NCI-H1048 (cell line): ENCODE results near the gene AK4.
"Not testable (repeated sequence)": the region's sequence is repeated elsewhere in the genome, so short reads cannot be mapped to it uniquely, and the experiment has no call there.

ENCODE experiments used
- DNase-seq: peaks from one replicate; lab custom pipeline; 2025; lab: John Stamatoyannopoulos, UW

The AK4 gene

DNA sequence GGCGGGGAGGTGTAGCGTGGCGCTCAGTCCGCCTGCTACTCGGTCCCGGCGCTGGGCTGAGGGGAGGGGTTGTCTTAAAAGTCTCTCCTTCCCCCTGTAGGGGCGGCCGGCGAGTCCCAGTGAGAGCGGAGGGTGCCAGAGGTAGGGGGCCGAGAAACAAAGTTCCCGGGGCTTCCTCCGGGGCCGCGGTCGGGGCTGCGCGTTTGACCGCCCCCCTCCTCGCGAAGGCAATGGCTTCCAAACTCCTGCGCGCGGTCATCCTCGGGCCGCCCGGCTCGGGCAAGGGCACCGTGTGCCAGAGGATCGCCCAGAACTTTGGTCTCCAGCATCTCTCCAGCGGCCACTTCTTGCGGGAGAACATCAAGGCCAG lies at the start of gene AK4:
Gene AK4 (plus strand): TSS at position 26 of the 370 bp plus-strand sequence. CDS start 205 bp downstream, at position 231.
- not testable (repeated sequence) for DNase-seq

DNA sequence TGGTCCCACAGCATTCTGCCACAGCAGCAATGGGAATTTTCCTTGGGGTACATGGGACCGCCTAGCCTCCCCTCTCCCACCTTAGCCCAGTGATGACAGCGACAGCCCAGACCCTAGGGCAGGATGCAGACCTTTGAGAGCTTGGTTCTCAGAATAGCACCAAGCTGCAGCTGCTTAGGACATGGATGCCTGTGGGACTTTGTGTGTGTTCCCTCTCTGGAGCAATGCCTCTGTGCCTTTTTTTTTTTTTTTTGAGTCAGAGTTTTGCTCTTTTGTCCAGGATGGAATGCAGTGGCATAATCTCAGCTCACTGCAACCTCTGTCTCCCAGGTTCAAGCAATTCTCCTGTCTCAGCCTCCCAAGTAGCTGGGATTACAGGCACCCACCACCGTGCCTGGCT lies 44.2 kb upstream of the AK4 start:
- DNase-seq, result no peak

DNA sequence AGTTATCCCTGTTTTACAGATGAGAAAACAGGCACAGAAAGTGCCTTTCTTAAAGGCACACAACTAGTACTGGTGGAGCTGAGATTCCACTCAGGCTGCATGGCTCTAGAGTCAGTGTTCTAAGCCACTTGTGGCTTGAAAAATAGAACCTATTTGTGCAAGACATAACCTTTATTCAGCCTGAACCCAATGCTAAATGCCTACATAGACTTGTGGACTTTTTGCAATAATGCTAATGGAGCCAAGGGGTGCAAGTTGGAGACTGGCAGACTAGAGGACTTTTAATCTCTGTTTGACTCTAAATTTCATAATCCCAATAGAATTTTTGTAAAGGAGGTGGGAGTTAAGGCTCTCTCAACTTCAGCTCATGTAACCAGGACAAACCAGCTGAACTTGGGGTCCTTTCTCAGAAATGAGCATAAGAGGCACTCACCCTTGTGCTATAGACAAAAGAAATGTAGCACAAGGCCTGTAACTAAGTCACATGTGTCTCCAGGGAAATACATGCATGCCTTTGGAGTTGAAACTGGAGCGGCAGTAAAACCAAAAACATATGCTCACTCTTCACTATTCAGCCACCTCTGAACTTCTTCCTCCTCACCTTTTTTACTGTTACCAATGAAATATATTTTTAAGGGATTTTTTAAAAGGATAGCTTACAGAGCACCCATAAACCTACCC lies 43.0 kb upstream of the AK4 start:
- no peak for DNase-seq

DNA sequence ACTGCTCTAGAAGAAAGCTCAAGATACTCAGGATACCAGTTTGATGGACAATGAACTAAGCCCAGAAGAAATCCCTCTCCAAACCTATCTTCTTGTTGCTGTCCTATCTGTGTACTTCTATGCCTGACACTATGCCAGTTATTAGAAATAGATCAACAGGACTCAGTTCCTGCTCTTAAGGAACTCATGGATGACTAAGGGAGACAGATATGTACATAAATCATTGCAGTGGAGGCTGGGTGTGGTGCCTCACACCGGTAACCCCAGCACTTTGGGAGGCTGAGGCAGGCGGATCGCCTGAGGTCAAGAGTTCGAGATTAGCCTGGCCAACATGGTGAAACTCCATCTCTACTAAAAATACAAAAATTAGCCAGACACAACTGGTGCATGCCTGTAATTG lies 42.4 kb upstream of the AK4 start:
- DNase-seq, result no peak

DNA sequence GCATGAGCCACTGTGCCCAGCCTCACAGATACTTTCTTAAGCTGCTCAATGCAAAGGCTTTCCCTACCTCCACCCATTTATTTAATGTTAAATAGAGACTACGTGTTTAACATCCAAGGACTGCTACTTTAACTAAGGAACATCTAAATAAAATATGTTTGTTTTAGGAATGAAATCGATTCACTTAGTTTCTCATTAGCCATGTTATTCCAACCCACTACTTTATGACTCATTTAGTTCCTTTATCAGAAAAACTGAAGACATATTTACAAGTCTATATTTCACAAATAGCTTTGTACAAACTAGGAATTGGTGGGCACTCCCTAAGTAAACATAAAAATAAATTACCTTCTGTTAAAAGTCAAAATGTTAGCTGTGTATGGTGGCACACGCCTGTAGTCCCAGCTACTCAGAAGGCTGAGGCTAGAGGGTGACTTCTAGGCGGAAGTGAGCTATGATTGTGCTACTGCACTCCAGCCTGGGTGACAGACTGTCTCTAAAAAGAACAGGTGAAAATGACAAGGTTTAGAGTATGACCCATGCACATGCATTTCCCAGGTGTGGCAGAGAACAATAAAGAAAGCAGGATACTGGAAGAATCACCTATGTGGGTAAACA lies 39.9 kb upstream of the AK4 start:
- no peak for DNase-seq

DNA sequence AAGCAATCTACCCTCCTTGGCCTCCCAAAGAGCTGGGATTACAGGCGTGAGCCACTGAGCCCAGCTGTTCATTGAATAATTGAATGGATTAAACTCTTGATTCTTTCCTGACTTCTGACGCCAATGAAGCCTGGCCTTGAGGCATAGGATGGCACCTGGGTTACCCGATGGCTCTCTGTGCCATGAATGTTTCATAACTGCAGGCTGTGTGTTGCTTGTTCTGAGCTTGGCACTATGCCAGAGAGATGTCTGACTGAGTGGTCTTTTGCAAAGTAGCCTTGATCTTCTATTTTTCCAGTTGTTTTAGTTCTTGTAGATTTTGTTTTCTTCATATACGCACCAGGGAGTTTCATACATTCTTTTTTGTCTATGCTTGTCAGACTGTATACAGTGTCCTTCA lies 38.5 kb upstream of the AK4 start:
- no peak for DNase-seq

DNA sequence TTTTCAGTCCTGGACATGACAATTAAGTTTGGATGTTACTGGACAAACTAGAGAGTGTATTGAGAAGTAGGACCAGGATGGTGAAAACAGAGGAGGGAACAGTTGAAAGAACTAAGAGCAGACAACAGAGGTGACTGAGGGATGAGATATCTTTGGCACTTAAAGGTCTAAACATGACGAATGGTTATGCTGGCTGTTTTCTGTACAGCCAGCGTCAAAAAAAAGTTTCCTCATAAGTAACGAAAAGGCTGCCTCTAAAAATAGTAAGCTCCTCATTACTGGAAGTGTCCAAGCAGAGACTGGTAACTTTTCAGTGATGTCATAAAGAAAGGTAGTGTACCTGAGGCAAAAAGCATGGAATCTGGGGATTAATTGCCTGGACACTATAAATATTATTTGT lies 35.2 kb upstream of the AK4 start:
- DNase-seq, result no peak

DNA sequence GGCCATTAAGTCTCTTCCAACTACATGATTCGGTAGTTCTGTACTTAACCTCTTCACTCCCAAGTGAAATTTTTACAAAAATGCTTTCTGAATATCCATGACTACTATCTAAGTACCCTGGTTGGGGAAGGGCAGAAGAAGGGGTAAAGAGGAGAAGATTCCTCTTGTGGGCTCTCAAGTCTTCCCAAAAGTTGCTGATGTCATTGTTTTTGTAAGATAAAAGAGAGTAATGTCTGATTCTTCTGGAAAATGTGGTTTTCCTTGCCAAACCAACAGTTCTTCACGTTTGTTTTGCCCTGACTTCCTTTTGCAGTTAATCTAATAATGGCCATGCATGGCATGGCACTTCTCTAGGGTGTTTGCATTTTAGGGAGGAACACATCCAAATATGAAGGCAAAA lies 34.7 kb upstream of the AK4 start:
- no peak for DNase-seq

DNA sequence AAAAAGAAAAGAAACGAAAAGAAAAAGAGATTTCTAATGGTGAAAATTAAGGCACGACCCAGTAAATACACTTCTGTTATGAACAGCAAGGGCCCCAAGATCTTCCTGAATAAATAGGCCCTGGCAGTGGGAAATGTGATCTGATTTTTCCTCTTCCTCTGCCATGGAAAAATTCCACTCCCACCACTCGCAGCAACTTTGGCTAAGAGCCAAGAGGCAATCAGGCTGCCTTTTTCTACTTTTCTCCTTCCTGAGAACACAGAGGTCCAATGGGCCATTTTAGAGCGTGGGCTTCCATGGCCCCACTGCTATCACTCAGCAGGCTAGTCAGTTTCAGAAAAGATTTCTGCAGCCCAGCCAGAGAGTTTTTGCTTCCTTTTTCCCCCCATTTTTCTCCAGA lies 33.7 kb upstream of the AK4 start:
- DNase-seq, result no peak

DNA sequence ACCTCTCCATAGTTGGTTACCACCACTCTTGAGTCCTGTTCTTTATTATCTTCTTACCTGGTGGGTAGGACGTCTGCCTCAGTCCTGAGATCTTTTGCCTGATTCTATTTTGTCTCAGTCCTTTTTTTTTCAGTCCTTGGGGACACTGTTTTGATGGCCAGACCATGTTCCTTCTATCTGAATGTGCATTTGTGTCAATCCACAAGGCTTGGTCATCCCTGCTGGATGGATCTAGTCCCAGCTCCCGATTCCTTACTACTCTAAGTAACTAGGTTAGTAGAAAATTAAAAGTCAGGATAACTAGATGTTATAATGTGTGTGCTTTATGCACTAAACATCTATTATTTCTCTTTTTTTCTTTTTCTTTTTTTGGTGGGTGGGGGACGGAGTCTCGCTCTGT lies 28.1 kb upstream of the AK4 start:
- no peak for DNase-seq

DNA sequence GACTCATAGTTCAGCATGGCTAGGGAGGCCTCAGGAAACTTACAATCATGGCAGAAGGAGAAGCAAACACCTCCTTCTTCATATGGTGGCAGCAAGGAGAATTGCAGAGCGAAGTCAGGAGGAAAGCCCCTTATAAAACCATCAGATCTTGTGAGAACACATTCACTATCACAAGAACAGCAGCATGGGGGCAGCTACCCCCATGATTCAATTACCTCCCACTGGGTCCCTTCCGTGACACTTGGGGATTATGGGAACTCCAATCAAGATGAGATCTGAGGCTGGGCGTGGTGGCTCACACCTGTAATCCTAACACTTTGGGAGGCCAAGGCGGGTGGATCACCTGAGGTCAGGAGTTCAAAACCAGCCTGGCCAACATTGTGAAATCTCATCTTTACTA lies 18.9 kb upstream of the AK4 start:
- not testable (repeated sequence) for DNase-seq

DNA sequence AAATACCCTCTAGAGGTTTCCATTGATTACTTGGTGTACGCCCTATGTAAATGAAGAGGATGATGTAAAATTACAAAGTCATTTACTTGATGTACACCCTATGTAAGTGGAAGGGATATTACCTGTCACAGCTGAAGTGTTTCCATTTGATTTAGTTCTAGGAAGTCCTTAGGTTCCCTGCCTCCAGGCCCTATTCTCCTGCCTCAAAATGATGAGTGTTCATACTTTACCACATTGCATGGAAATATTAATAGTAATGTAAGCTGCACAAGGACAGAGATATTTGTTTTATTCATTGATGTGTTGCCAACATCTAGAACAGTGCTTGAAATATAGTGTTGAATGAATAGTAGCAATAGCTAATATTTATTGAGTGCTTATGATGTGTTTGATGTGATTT lies 9.5 kb upstream of the AK4 start:
- no peak for DNase-seq

DNA sequence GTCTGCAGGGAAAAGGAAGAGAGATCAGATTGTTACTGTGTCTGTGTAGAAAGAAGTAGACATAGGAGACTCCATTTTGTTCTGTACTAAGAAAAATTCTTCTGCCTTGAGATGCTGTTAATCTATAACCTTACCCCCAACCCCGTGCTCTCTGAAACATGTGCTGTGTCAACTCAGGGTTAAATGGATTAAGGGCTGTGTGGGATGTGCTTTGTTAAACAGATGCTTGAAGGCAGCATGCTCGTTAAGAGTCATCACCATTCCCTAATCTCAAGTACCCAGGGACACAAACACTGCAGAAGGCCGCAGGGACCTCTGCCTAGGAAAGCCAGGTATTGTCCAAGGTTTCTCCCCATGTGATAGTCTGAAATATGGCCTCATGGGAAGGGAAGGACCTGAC lies 8.2 kb upstream of the AK4 start:
- not testable (repeated sequence) for DNase-seq

DNA sequence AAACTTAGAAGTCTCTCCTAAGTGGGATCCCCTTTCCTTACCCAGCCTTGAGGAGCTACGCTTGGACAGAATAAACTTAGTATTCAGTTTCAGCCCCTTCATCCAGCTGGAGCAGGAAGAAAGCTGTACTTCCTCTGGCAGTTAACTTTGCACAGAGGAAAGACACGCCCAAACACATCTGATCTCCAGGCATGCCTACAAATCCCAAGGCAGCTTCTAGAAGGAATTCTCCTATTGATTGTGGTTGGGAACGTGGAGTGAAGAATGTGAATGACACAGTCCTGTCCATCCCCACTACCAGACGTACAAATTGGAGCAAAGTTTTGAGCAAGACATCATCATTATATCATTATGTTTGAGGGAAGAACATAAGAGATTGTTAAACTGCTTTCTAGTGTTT lies 6.6 kb upstream of the AK4 start:
- no peak for DNase-seq

DNA sequence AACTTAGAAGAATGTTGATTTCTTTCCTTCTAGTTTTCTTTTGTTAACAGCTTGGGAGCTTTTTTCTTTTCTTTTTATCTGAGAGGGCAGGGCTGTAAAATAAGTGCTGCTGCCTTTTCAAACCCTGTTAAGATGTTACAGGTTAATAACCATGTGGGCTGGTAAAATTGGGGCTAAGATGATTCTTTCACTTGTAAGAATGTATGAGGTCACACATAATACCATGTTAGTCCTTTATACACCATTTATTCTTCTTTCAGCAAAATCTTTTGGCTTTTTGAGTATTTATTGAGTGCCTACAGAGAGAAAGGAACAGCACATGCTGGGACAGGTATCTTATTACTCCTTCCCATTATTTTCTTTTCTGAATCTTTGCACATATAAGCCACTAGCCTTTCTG lies 6.1 kb upstream of the AK4 start:
- no peak for DNase-seq

DNA sequence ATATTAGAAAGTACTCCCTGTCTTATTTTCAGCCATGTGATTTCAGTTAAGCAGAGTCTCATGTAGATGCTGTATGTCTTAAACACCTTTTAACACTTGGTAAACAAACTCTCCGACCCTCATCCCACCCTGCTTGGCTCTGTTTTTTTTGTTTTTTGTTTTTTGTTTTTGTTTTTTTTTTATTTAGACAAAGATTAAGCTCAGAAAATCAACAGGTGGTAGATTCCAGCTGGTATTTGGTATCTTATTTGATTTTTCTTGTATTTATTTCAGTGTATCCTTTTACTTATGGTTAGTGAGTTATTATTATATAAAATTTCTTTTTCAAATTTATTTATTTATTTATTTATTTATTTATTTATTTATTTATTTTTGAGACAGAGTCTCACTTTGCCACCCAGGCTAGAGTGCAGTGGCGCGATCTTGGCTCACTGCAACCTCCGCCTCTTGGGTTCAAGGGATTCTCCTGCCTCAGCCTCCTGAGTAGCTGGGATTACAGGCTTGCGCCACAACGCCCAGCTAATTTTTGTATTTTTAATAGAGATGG lies 4.8 kb upstream of the AK4 start:
- DNase-seq, result not testable (repeated sequence)

DNA sequence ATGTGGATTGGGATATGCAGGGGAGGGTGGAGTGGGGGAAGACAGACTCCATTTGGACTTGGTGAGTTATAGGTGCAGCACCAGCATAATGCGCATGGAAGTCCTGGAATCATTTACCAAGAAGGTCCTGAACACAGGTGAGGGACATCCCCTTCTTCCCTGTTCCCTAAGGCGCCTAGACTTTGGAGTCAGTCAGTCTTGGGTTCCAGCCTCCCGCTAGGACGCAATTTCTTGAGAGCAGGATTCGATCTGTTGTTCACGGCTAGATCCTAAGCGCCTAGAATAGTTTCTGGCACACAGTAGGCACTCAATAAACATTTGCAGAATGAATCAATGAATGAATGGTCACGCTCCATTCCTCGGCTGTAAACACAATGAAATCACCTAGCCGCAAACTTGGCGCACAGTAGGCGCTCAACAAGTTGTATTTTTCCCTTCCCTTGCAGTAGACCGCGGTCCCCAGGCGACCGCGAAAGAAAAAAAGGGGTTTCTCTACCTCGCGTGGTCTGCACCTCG lies 1.0 kb upstream of the AK4 start:
- no peak for DNase-seq

DNA sequence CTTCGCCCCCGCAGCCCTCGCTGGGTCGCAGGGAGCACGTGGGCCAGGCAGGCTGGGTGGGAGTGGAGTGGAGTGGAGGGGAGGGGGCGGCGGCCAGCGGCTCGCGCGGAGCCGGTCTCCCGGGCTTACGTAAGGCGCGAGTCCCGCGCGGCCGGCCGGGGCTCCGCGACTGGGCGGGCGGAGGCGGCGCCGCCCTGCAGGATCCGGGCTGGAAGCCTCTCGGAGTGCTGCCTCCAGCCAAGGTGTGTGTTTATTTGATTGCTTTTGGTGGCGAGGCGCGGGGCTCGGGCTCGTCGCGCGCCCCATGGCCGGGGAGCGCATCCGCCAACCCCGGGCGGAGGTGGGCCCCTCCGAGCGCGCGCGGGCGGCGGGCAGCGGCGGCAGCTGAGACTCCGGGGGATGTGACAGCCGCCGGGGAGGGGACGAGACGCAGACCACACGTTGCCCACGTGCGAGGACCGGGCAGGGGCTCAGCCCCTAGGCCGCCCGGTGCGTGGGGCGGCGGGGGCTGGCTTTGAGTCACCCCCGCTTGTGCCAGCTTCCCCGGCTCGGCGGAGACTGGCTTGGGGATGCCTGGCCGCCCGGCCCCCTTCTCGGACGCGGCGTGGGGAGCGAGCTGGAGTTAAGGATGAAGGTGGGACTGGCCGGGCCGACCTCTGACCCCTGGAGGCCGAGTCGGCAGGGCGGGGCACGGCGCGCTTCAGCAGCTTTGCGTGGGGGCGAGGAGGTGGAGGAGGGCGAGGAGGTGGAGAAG lies 402 bp upstream of the AK4 start:
- DNase-seq, result no peak

DNA sequence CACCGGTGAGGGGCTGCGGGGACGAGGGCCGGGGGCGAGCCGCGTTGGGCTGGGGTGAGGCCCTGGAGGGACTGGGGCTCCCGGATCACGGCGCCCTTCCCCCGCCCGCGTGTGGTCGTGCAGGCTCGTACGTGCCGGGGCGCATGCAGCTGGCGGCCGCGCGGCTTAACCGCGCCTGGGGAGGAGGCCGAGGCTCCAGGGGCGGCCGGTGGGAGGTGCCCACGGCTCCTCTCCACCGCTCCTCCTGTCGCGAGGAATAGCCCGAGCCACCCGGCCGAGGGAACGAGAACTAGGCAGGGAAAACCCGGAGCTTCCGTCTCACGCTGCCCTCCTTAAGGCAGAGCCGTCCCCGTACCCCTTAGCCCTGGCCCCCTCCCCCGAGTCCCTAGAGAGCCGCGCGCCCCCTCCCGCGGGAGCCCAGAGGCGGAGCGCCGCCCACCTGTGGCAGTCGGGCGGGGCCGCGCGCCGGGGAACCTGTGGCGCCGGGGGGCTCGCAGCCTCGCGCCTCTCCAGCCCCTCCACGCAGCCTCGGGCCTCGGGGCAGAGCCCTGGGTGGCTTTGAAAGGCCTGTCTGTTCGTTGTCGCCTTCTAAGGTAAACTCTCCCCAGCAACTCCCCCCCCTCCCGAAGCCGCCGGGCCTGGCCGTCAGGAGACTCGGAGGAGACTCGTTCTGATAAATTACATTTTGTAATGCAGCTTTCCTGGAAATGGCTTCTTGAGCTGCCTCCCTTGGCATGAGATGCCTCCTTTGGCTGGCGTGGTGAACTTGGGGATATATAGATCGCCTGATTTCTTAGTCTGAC lies 746 bp downstream of the AK4 start:
- DNase-seq, result no peak

DNA sequence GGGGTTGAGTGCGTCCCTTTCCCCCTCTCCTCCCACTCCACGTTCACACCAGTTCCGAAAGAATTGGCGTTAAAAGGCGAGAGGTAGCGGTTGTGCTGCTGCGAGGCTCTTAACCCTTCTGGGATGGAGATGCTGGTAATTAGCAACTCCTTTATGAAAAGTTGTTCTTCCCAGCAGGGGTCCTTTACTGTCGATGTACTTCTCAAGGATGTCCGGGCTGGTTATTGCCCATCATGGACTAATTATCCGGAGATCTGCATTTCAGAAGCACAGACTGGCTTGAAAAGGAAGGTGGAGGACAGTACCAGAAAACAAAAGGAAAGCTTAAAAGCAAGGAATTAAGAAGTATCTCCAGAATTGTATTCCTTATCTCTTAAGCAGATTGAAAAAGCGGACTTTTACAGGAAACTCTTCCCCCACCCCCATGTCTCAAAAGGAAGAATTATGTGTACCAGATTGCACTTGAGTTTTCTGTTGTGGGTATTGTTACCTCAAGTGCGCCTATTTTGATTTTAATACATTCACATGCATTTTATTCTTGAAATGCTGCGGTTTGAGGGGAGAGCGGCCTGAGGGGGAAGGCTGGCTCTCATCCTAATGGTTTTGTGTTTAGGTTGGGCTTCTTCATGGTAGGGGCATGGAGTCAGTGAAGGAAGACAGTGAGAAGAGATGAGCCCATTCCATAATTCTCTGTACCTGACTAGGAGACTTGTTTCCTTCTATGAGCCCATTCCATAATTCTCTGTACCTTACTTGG lies 1.5 kb downstream of the AK4 start:
- DNase-seq, result no peak

DNA sequence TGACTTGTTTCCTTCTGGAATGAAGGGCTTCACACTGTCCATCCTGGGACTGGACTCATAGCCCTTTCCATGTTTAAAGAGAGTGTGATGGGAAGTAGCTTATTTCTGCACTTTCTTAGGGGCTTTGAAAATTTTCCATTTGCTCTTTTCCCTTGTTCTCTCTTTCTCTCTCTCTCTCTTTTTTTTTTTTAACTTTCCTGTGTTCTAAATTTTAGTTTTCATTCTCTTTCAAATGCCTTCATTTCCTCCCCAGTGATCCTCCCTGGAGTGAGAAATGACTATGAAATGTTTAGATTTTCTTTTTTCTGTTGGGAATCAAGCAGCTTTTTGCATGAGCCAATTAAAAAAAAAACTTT lies 2.1 kb downstream of the AK4 start:
- DNase-seq, result no peak
